Measurements from ENCODE around the gene HSPB3. TPM values are rescaled to one million over a fixed set of nuclear protein-coding genes. Genes with fewer than 3 reads are reported as not detected.
A peak's percentile ranks its signal among the peaks of the same experiment; 100 is the strongest.

Gene HSPB3, protein sequence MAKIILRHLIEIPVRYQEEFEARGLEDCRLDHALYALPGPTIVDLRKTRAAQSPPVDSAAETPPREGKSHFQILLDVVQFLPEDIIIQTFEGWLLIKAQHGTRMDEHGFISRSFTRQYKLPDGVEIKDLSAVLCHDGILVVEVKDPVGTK
- 10 to 100 TPM in 1 of 4 donors, 1 to 10 TPM in 2, under 1 TPM in 1; 0.68 to 17.4 (median 4.6) TPM for total RNA-seq
- polyA plus RNA-seq: 1 to 10 TPM in 2 of 3 donors, under 1 TPM in 1; 0.23 to 2.4 (median 1.2) TPM

DNA sequence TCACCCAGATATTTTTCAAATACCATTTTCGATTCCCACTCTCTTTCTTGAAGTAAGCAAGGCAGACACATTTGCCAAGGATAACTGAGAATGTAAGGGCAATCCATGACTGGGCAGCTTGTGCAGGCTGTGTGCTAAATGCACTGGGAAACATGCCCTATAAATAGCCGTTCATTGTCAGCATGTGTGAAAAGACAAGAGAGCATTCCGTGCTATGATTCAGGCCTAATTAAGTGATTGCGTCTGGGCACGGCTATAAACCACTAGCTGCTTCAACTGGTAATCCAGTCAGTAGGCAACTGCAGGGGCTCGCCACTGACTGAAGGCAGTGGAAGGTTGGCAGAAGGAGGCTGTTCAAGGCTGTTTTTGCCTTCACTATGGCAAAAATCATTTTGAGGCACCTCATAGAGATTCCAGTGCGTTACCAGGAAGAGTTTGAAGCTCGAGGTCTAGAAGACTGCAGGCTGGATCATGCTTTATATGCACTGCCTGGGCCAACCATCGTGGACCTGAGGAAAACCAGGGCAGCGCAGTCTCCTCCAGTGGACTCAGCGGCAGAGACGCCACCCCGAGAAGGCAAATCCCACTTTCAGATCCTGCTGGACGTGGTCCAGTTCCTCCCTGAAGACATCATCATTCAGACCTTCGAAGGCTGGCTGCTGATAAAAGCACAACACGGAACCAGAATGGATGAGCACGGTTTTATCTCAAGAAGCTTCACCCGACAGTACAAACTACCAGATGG is at the start of gene HSPB3:
HSPB3 (plus strand) TSS at position 287 of the 745 bp plus-strand sequence; CDS start at position 378, 91 bp downstream.
- peak within 1 kb of the TSS in 3 of 4 donors; percentile 15 to 36 (median 25) for H3K4me3 ChIP-seq

DNA sequence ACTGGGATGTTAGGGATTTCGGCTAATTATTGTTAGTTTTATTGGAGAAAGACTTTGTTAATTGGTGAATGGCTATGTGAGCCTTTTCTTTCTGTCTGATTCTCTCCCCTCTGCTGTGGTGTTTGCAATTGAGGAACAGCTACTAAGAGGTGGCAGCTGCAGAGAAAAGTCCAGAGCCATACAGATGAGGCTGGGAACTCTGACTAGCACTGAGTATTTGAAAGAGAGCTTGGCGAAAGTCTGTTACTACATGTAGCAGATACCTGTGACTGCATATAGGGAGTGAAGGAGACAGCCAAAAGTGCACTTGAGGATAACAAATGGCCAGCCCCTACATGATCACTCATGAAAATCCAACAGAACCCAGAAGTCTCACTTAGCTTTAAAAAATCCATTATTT is 44.3 kb upstream of the HSPB3 start:
- Histone ChIP-seq H3K4me1 (no peaks in the 10 kb centered on the region), H3K27me3 (no peaks in the 10 kb centered on the region), H3K27ac (no peak overlapping the region), H3K9me3 (no peaks in the 10 kb centered on the region), H3K36me3 (no peaks in the 10 kb centered on the region), H3K4me3 (no peak overlapping the region)
- no peak for DNase-seq
- intact Hi-C loops (cut with DNase I): loop anchor here (10.0 kb wide), 1 partner anchor 96 kb away; the partner anchor contains the start of gene ARL15
- no peak for TF ChIP-seq POLR2AphosphoS5 (IDR thresholded peaks at IDR 0.05)
- TF ChIP-seq EP300 (IDR thresholded peaks at IDR 0.05): no peak
- no peak for TF ChIP-seq POLR2A (IDR thresholded peaks at IDR 0.05)
- TF ChIP-seq, protein P1, sequence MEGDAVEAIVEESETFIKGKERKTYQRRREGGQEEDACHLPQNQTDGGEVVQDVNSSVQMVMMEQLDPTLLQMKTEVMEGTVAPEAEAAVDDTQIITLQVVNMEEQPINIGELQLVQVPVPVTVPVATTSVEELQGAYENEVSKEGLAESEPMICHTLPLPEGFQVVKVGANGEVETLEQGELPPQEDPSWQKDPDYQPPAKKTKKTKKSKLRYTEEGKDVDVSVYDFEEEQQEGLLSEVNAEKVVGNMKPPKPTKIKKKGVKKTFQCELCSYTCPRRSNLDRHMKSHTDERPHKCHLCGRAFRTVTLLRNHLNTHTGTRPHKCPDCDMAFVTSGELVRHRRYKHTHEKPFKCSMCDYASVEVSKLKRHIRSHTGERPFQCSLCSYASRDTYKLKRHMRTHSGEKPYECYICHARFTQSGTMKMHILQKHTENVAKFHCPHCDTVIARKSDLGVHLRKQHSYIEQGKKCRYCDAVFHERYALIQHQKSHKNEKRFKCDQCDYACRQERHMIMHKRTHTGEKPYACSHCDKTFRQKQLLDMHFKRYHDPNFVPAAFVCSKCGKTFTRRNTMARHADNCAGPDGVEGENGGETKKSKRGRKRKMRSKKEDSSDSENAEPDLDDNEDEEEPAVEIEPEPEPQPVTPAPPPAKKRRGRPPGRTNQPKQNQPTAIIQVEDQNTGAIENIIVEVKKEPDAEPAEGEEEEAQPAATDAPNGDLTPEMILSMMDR (IDR thresholded peaks at IDR 0.05): no peak
- 93 to 95% methylated on average over 2 of the region's 2 CpGs for WGBS, 2 donors

More for the DNA sequence above, at the start of gene HSPB3:
- H3K4me1 ChIP-seq: peaks cover 0 to 36% (median 27%) of the 10 kb centered on the region in 4 donors
- intact Hi-C loops (cut with DNase I): no loop called here
- H3K27ac ChIP-seq: peak within 1 kb of the TSS; percentile 61 to 86 (median 82)
- 73 to 83% methylated on average over 18 of the region's 18 CpGs for WGBS, 2 donors
- DNase-seq: peak; percentile 74
- peak in 2 of 4 donors; percentile 6 to 61 for TF ChIP-seq EP300 (IDR thresholded peaks at IDR 0.05)
- TF ChIP-seq POLR2AphosphoS5 (IDR thresholded peaks at IDR 0.05): peak in 3 of 4 donors; percentile 28 to 63 (median 33)
- no peak for TF ChIP-seq POLR2A (IDR thresholded peaks at IDR 0.05)
- H3K36me3 ChIP-seq: no peaks in the 10 kb centered on the region
- H3K9me3 ChIP-seq: no peaks in the 10 kb centered on the region
- no peaks in the 10 kb centered on the region for H3K27me3 ChIP-seq

DNA sequence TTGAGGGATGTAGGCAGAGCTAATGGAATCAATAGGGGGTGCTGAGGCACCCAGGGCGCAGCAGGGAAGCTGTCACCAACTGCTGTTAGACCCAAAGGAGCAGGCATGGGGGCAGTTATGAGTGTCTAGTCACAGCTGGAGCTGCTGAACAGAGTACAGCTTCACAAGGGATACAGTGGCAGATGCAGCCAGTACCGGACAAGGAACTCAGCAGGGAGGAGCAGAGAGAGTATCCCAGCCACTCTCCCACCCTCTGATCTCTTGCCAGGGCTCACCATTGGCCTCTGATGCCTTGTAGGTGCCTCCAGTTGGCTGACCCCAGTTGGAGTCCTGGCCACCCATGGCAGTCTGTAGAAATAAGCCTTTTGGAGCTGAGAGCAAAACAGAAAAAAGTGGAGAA is 42.6 kb upstream of the HSPB3 start:
- Histone ChIP-seq H3K27me3 (no peaks in the 10 kb centered on the region), H3K27ac (no peak overlapping the region), H3K9me3 (no peaks in the 10 kb centered on the region), H3K4me1 (no peaks in the 10 kb centered on the region), H3K4me3 (no peak overlapping the region), H3K36me3 (no peaks in the 10 kb centered on the region)
- no peak for DNase-seq
- TF ChIP-seq POLR2A (IDR thresholded peaks at IDR 0.05) (no peak), EP300 (IDR thresholded peaks at IDR 0.05) (no peak), POLR2AphosphoS5 (IDR thresholded peaks at IDR 0.05) (no peak)
- TF ChIP-seq, protein P1 (IDR thresholded peaks at IDR 0.05): no peak
- WGBS, 2 donors: 88 to 89% methylated on average over 2 of the region's 2 CpGs
- intact Hi-C loops (cut with DNase I): loop anchor here (10.0 kb wide), 1 partner anchor 98 kb away; the partner anchor contains the start of gene ARL15

DNA sequence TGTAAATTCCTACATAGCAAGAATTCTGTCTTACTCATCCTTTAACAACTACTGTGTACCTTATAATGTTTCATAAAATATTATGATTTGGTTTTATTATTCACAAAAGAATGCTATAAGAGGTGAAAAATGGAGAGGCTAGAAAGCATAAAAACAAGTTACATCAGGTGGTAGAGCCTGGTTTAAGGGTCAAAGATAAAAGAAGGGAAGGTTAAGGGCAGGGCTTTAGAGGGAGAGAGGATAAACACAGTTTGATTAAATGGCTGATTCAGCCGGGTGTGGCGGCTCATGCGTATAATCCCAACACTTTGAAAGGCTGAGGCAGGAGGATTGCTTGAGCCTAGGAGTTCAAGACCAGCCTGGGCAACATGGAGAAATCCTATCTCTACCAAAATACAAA is 40.4 kb upstream of the HSPB3 start:
- TF ChIP-seq POLR2A (IDR thresholded peaks at IDR 0.05) (no peak), POLR2AphosphoS5 (IDR thresholded peaks at IDR 0.05) (no peak), EP300 (IDR thresholded peaks at IDR 0.05) (no peak)
- TF ChIP-seq, protein P1 (IDR thresholded peaks at IDR 0.05): no peak
- Histone ChIP-seq H3K9me3 (no peaks in the 10 kb centered on the region), H3K4me3 (no peak overlapping the region), H3K36me3 (no peaks in the 10 kb centered on the region), H3K27me3 (no peaks in the 10 kb centered on the region), H3K4me1 (no peaks in the 10 kb centered on the region), H3K27ac (no peak overlapping the region)
- no peak for DNase-seq
- intact Hi-C loops (cut with DNase I): loop anchor here (5.0 to 10.0 kb wide), 2 partner anchors 100 to 173 kb away; partner anchors contain the start of gene ARL15
- 49 to 79% methylated on average over 3 of the region's 3 CpGs for WGBS, 2 donors

Measured in sigmoid colon (tissue), 7 donors.